T-cell (primary cell): ENCODE measurements around the gene PAK2. TPM values are rescaled to one million over a fixed set of nuclear protein-coding genes. Genes with fewer than 3 reads are reported as not detected.

ENCODE experiments used
- ATAC-seq, 4 experiments: fragments of 200-7000 bp in 3 of 4; fragments of 150-1000 bp in 1 of 4; cut with Tn5 transposase; replicated peaks in 1 of 4; 1 replicate in 3 of 4; 2 replicates in 1 of 4; pipeline ENCODE4 v1.10.0; 2021; ENCODE audit warnings: moderate library complexity in 3 of 4, mild to moderate bottlenecking in 2 of 4, moderate number of reproducible peaks in 1 of 4
- CTCF ChIA-PET, 2 donors: fragments of 300-600 bp; sonication (Branson Sonifier 250); formaldehyde crosslinking; loops; one replicate each; lab custom pipeline; 2022; ENCODE audit warnings: antibody characterized with exemption in 2 of 2; lab: Charles Lee
- POLR2A ChIA-PET, 2 donors: fragments of 300-600 bp; sonication (Branson Sonifier 250); formaldehyde crosslinking; loops; one replicate each; lab custom pipeline; 2022; ENCODE audit warnings: antibody characterized with exemption in 2 of 2; lab: Charles Lee
- DNase-seq, 35 experiments: peaks; one replicate each; pipeline versions ENCODE4 v3.0.0 to v3.0.0-alpha.2; 2013 to 2023
- H3K27ac ChIP-seq: one replicate; pipeline ENCODE4 v1.5.1; 2013; ENCODE audit warnings: low read length
- H3K27me3 ChIP-seq, 2 experiments: replicated peaks in 1 of 2; 1 replicate in 1 of 2; 2 replicates in 1 of 2; pipeline versions ENCODE4 v1.6.1 to v1.7.0; 2013; ENCODE audit warnings: low read length in 1 of 2, mixed read lengths in 1 of 2; ENCODE audit not compliant: control insufficient read depth in 2 of 2, insufficient read depth in 2 of 2; ENCODE audit errors: extremely low read depth in 1 of 2
- H3K36me3 ChIP-seq, 2 donors: 1 replicate in 1 of 2; 2 replicates in 1 of 2; pipeline versions ENCODE4 v1.6.1 to v1.7.0; 2013; ENCODE audit warnings: low read length in 1 of 2; ENCODE audit not compliant: control insufficient read depth in 2 of 2, insufficient read depth in 1 of 2; ENCODE audit errors: extremely low read depth in 1 of 2
- H3K4me1 ChIP-seq, 2 experiments: 1 replicate in 1 of 2; 2 replicates in 1 of 2; pipeline versions ENCODE4 v1.6.1 to v1.7.0; 2013; ENCODE audit warnings: low read length in 2 of 2, mixed read lengths in 1 of 2; ENCODE audit not compliant: insufficient read depth in 2 of 2, control insufficient read depth in 1 of 2; ENCODE audit errors: extremely low read depth in 1 of 2
- H3K4me3 ChIP-seq, 2 donors: 1 replicate in 1 of 2; 2 replicates in 1 of 2; pipeline versions ENCODE4 v1.5.1 to v1.7.0; 2013; ENCODE audit warnings: mild to moderate bottlenecking in 2 of 2, low read length in 1 of 2, moderate library complexity in 1 of 2; ENCODE audit not compliant: control insufficient read depth in 1 of 2; ENCODE audit errors: extremely low read depth in 1 of 2
- H3K9me3 ChIP-seq: 2 replicates; pipeline ENCODE4 v1.7.0; 2013
- H3K27ac Mint-ChIP-seq, 2 donors: one replicate each; pipeline ENCODE4 v1.8.0; 2020 to 2021; ENCODE audit warnings: mild to moderate bottlenecking in 2 of 2, mixed read lengths in 2 of 2
- H3K27me3 Mint-ChIP-seq, 2 donors: one replicate each; pipeline ENCODE4 v1.8.0; 2021 to 2022; ENCODE audit warnings: mixed read lengths in 2 of 2
- H3K36me3 Mint-ChIP-seq: one replicate; pipeline ENCODE4 v1.8.0; 2021; ENCODE audit warnings: mixed read lengths
- H3K4me1 Mint-ChIP-seq, 3 donors: one replicate each; pipeline ENCODE4 v1.8.0; 2020 to 2022; ENCODE audit warnings: mixed read lengths in 3 of 3, mild to moderate bottlenecking in 1 of 3
- H3K4me3 Mint-ChIP-seq, 3 donors: one replicate each; pipeline ENCODE4 v1.8.0; 2020 to 2022; ENCODE audit warnings: mild to moderate bottlenecking in 3 of 3, mixed read lengths in 3 of 3, moderate library complexity in 3 of 3
- H3K9me3 Mint-ChIP-seq, 3 donors: one replicate each; pipeline ENCODE4 v1.8.0; 2020 to 2022; ENCODE audit warnings: mixed read lengths in 3 of 3
- WGBS: methylation state at CpG from one replicate; pipeline ENCODE4 v1.1.5; 2013; ENCODE audit warnings: missing lambda C conversion rate; ENCODE audit not compliant: insufficient coverage; 5-methylcytosine and 5-hydroxymethylcytosine counted together
- total RNA-seq, 35 experiments: library from RNA in 6 of 35; stranded (reverse) in 6 of 35; fragments of 120-200 nt in 1 of 35; gene quantifications; one replicate each; pipeline versions ENCODE4 v1.2.1 to v1.2.4 and lab custom pipeline; 2013 to 2026

The PAK2 gene
- total RNA-seq, 5 donors from 2014 or later (not counting 1 experiment from before 2014, with no cell fraction given) = 62.7 to 87.3 (median 76.2) TPM

DNA sequence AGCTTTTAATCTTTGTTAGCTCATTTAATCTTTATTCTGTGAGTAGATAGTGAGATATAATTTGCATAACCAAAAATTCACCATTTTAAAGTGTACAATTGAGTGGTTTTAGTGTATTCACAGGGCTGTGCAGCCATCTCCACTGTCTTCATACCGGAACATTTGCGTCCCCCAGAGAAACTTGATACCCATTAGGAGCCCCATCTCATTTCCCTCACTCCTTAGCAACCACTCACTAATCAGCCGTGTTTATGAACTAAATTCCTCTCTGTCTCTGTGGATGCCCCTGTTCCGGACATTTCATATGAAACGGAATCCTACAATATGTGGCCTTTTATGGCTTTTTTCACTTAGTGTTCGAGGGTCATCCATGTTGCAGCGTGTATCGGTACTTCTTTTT, 38.2 kb downstream of the PAK2 start:
- peaks cover 0 to 7% (median 4%) of the 10 kb centered on the region in 3 donors for H3K9me3 Mint-ChIP-seq
- CTCF ChIA-PET = interaction anchor here (0.5 to 1.1 kb wide), 3 partner anchors 37 to 601 kb away, joined by 4 to 8 read pairs (median 4); no protein-coding TSS in a partner anchor
- no peak overlapping the region for H3K4me3 Mint-ChIP-seq
- no peak overlapping the region for H3K27ac ChIP-seq
- H3K36me3 ChIP-seq = peaks cover 0 to 11% of the 10 kb centered on the region in 2 donors
- peaks cover 57 to 80% (median 74%) of the 10 kb centered on the region in 3 donors for H3K4me1 Mint-ChIP-seq
- no peaks in the 10 kb centered on the region for H3K27me3 ChIP-seq
- H3K27ac Mint-ChIP-seq = peak overlapping the region in 1 of 2 donors; percentile 11
- DNase-seq (no peak), ATAC-seq (no peak)
- WGBS = 98% methylated on average over 6 of the region's 8 CpGs
- POLR2A ChIA-PET = interaction anchor here in 1 of 2 donors (1.1 kb wide), 1 partner anchor 11 kb away, joined by 3 read pairs; no protein-coding TSS in a partner anchor
- no peak overlapping the region for H3K4me3 ChIP-seq
- H3K9me3 ChIP-seq = no peaks in the 10 kb centered on the region
- no peaks in the 10 kb centered on the region for H3K27me3 Mint-ChIP-seq
- H3K4me1 ChIP-seq = peaks cover 10 to 12% of the 10 kb centered on the region in 2 experiments
- H3K36me3 Mint-ChIP-seq = peaks cover 38% of the 10 kb centered on the region

DNA sequence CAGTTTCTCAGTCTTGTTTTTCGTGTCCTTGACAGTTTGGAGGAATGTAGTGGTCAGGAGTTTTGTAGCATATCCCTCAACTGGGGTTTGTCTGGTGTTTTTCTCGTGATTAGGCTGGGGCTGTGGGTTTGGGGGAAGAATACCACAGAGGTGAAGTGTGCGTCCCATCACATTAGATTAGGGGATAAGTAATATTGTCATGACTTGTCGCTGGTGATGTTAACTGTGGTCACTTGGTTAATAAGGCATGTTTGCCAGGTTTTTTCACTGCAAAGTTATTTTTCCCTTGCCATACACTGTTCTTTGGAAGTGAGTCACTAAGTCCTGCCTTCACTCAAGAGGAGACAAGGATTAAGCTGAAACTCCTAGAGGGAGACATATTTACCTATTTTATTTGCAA, 39.1 kb downstream of the PAK2 start:
- H3K36me3 ChIP-seq = peaks cover 0 to 20% of the 10 kb centered on the region in 2 donors
- H3K27me3 ChIP-seq = no peaks in the 10 kb centered on the region
- no peak overlapping the region for H3K4me3 ChIP-seq
- no peak for ATAC-seq
- H3K4me1 ChIP-seq = peaks cover 6 to 10% of the 10 kb centered on the region in 2 experiments
- no peaks in the 10 kb centered on the region for H3K27me3 Mint-ChIP-seq
- peaks cover 0 to 7% (median 4%) of the 10 kb centered on the region in 3 donors for H3K9me3 Mint-ChIP-seq
- peaks cover 47 to 72% (median 66%) of the 10 kb centered on the region in 3 donors for H3K4me1 Mint-ChIP-seq
- DNase-seq = no peak
- no peak overlapping the region for H3K4me3 Mint-ChIP-seq
- H3K27ac ChIP-seq = no peak overlapping the region
- H3K27ac Mint-ChIP-seq = peak overlapping the region in 1 of 2 donors; percentile 75
- H3K9me3 ChIP-seq = no peaks in the 10 kb centered on the region
- peaks cover 47% of the 10 kb centered on the region for H3K36me3 Mint-ChIP-seq
- ChIA-PET CTCF (no interaction called here), POLR2A (no interaction called here)
- WGBS = 100% methylated on average over 1 of the region's 4 CpGs

DNA sequence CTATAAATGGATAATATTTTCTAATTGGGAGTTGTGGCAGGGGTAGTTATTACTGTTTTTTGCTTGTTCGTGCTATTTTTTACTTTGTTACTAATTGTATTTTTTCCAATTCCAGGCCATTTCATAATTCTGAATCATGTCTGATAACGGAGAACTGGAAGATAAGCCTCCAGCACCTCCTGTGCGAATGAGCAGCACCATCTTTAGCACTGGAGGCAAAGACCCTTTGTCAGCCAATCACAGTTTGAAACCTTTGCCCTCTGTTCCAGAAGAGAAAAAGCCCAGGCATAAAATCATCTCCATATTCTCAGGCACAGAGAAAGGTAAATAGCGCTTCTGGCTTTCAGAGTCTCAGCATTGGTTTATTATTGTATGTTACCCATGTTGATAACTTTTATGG, 42.9 kb downstream of the PAK2 start:
- Mint-ChIP-seq H3K4me3 (no peak overlapping the region), H3K4me1 (peaks cover 42 to 51% (median 45%) of the 10 kb centered on the region in 3 donors), H3K27ac (peak overlapping the region in 1 of 2 donors; percentile 55), H3K36me3 (peaks cover 54% of the 10 kb centered on the region), H3K9me3 (peaks cover 0 to 7% (median 4%) of the 10 kb centered on the region in 3 donors), H3K27me3 (no peaks in the 10 kb centered on the region)
- WGBS = 93% methylated on average over 3 of the region's 4 CpGs
- DNase-seq = no peak
- CTCF ChIA-PET = interaction anchor here (0.7 kb wide), 2 partner anchors 19 to 48 kb away, joined by 3 to 4 read pairs; no protein-coding TSS in a partner anchor
- no peak overlapping the region for H3K27ac ChIP-seq
- H3K9me3 ChIP-seq = no peaks in the 10 kb centered on the region
- peaks cover 0 to 3% of the 10 kb centered on the region in 2 experiments for H3K4me1 ChIP-seq
- POLR2A ChIA-PET = interaction anchor here in 1 of 2 donors (0.7 kb wide), 1 partner anchor 701 kb away, joined by 3 read pairs; no protein-coding TSS in a partner anchor
- H3K4me3 ChIP-seq = no peak overlapping the region
- ATAC-seq = no peak
- peaks cover 0 to 29% of the 10 kb centered on the region in 2 donors for H3K36me3 ChIP-seq
- H3K27me3 ChIP-seq = no peaks in the 10 kb centered on the region

DNA sequence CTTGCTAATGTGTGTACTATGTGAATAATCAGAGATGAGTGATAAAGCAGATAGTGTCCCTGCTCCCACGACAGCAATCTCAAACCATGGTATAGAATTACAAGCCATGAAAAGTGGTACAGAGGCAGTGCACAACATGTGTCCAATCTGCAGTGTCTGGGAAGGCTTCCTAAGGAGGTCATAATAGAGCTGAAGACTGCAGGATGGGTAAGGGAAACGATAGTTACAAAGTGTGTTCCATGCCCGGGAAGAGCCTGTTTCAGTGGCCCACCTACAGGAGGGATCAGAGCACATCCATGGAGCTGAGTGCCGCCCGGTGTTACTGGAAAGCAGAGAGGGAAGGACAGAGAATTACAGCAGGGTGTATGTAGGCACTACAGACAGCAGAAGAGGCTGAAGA, 48.9 kb downstream of the PAK2 start:
- 94% methylated on average over 5 of the region's 5 CpGs for WGBS
- Histone ChIP-seq H3K9me3 (no peaks in the 10 kb centered on the region), H3K4me3 (no peak overlapping the region), H3K27me3 (no peaks in the 10 kb centered on the region), H3K4me1 (peaks cover 0 to 4% of the 10 kb centered on the region in 2 experiments), H3K27ac (no peak overlapping the region), H3K36me3 (peaks cover 7 to 24% of the 10 kb centered on the region in 2 donors)
- H3K27me3 Mint-ChIP-seq = no peaks in the 10 kb centered on the region
- H3K9me3 Mint-ChIP-seq = no peaks in the 10 kb centered on the region
- peaks cover 28 to 46% (median 45%) of the 10 kb centered on the region in 3 donors for H3K4me1 Mint-ChIP-seq
- H3K27ac Mint-ChIP-seq = peak overlapping the region in 1 of 2 donors; percentile 35
- DNase-seq (no peak), ATAC-seq (no peak)
- CTCF ChIA-PET = no interaction called here
- H3K36me3 Mint-ChIP-seq = peaks cover 56% of the 10 kb centered on the region
- POLR2A ChIA-PET = no interaction called here
- no peak overlapping the region for H3K4me3 Mint-ChIP-seq

DNA sequence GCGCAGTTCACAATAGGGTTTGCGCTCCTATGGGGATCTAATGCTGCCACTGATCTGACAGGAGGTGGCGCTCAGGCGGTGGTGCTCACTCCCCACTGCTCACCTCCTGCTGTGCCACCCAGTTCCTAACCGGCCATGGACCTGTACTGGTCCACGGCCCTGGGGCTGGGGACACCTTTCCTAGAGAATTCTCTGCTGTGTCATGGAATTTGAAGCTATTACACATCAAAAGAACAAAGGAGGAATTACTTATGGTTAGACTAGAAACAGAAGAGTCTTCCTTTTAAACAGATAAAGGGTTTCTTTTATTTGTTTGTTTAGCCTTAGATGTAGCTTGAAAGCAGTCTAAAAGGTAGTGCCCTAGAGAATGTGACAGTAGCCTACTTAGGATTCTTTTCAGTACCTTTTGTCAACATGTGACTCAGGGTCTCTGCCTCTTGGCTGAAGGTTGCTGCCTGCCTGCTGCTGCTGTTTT, 50.3 kb downstream of the PAK2 start:
- POLR2A ChIA-PET = no interaction called here
- H3K4me3 ChIP-seq = no peak overlapping the region
- WGBS = 100% methylated on average over 1 of the region's 6 CpGs
- H3K36me3 ChIP-seq = peaks cover 13 to 25% of the 10 kb centered on the region in 2 donors
- DNase-seq (peak in 1 of 35 experiments; percentile 5), ATAC-seq (no peak)
- CTCF ChIA-PET = interaction anchor here (0.6 kb wide), 2 partner anchors 467 to 1154 kb away, joined by 3 to 7 read pairs; no protein-coding TSS in a partner anchor
- no peaks in the 10 kb centered on the region for H3K27me3 ChIP-seq
- no peak overlapping the region for H3K27ac ChIP-seq
- no peaks in the 10 kb centered on the region for H3K9me3 Mint-ChIP-seq
- H3K4me1 Mint-ChIP-seq = peaks cover 29 to 55% (median 49%) of the 10 kb centered on the region in 3 donors
- H3K9me3 ChIP-seq = no peaks in the 10 kb centered on the region
- H3K27ac Mint-ChIP-seq = no peak overlapping the region
- no peaks in the 10 kb centered on the region for H3K27me3 Mint-ChIP-seq
- peaks cover 0 to 11% of the 10 kb centered on the region in 2 experiments for H3K4me1 ChIP-seq
- H3K36me3 Mint-ChIP-seq = peaks cover 57% of the 10 kb centered on the region
- no peak overlapping the region for H3K4me3 Mint-ChIP-seq

DNA sequence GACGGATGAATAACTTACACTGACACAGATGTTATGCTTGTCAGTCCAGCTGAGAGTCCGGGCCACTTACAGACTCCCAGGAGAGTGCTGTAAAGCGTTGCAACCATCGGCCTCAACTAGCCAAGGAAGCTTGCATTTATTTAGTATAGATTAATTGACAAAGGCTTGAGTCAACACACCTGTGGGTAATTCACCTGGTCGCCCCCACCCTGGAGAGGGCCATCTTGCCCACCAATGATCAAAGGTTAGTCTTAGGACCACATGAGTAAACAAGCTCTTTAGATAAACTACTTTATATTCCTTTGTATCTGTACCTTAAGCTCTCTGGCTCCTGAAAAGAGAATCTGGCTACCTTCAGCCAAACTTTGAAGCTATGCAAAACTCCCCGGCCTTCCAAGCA, 51.0 kb downstream of the PAK2 start:
- Histone ChIP-seq H3K9me3 (no peaks in the 10 kb centered on the region), H3K27ac (no peak overlapping the region), H3K36me3 (peaks cover 13 to 20% of the 10 kb centered on the region in 2 donors), H3K4me1 (peaks cover 0 to 11% of the 10 kb centered on the region in 2 experiments), H3K27me3 (no peaks in the 10 kb centered on the region), H3K4me3 (no peak overlapping the region)
- H3K36me3 Mint-ChIP-seq = peaks cover 50% of the 10 kb centered on the region
- H3K4me1 Mint-ChIP-seq = peaks cover 31 to 57% (median 46%) of the 10 kb centered on the region in 3 donors
- no peaks in the 10 kb centered on the region for H3K27me3 Mint-ChIP-seq
- 83% methylated on average over 1 of the region's 6 CpGs for WGBS
- CTCF ChIA-PET = interaction anchor here (0.5 to 0.6 kb wide), 3 partner anchors 80 to 1154 kb away, joined by 3 to 7 read pairs (median 3); no protein-coding TSS in a partner anchor
- H3K9me3 Mint-ChIP-seq = no peaks in the 10 kb centered on the region
- DNase-seq (no peak), ATAC-seq (no peak)
- POLR2A ChIA-PET = no interaction called here
- no peak overlapping the region for H3K27ac Mint-ChIP-seq
- H3K4me3 Mint-ChIP-seq = no peak overlapping the region
